Cortex of kidney (tissue), 1 donor: ENCODE data around the gene KIF17.
"Not testable (repeated sequence)": the region's sequence is repeated elsewhere in the genome, so short reads cannot be mapped to it uniquely, and the experiment has no call there.

Experiments
- DNase-seq: peaks from one replicate; lab custom pipeline; 2025; lab: John Stamatoyannopoulos, UW

The KIF17 gene

GRCh38 chr1:20686883-20687725 is 30.7 kb downstream of the KIF17 start:
- no peak for DNase-seq

GRCh38 chr1:20685741-20686140 is 32.1 kb downstream of the KIF17 start:
- no peak for DNase-seq

GRCh38 chr1:20685099-20685662 is 32.6 kb downstream of the KIF17 start:
- no peak for DNase-seq

- DNase-seq, result no peak
Measured at GRCh38 chr1:20684651-20685050, 33.2 kb downstream of the KIF17 start.

GRCh38 chr1:20684050-20684620 is 33.7 kb downstream of the KIF17 start:
- no peak for DNase-seq

GRCh38 chr1:20683614-20684013 is 34.2 kb downstream of the KIF17 start:
- no peak for DNase-seq

- DNase-seq, result no peak
Measured at GRCh38 chr1:20682571-20683236, 35.1 kb downstream of the KIF17 start.

GRCh38 chr1:20681999-20682398 is 35.8 kb downstream of the KIF17 start:
- DNase-seq, result no peak

- DNase-seq, result no peak
Measured at GRCh38 chr1:20680269-20680668, 37.5 kb downstream of the KIF17 start.

GRCh38 chr1:20678599-20678998 is 39.2 kb downstream of the KIF17 start:
- no peak for DNase-seq

GRCh38 chr1:20673626-20674025 is 44.2 kb downstream of the KIF17 start:
- not testable (repeated sequence) for DNase-seq

GRCh38 chr1:20672265-20672632 is 45.6 kb downstream of the KIF17 start:
- no peak for DNase-seq

GRCh38 chr1:20670936-20671335 is 46.9 kb downstream of the KIF17 start:
- DNase-seq, result no peak

- no peak for DNase-seq
Measured at GRCh38 chr1:20668581-20668980, 49.2 kb downstream of the KIF17 start.

GRCh38 chr1:20666804-20667203 is 51.0 kb downstream of the KIF17 start:
- DNase-seq, result no peak

- no peak for DNase-seq
Measured at GRCh38 chr1:20666146-20666545, 51.7 kb downstream of the KIF17 start.

GRCh38 chr1:20665726-20666125 is 52.1 kb downstream of the KIF17 start:
- no peak for DNase-seq

- no peak for DNase-seq
Measured at GRCh38 chr1:20663969-20664715, 53.7 kb downstream of the KIF17 start.

- no peak for DNase-seq
Measured at GRCh38 chr1:20663365-20663764, 54.4 kb downstream of the KIF17 start.

GRCh38 chr1:20662110-20662475 is 55.7 kb downstream of the KIF17 start:
- no peak for DNase-seq

- peak; percentile 75 for DNase-seq
Measured at GRCh38 chr1:20661207-20662109, 56.3 kb downstream of the KIF17 start, which contains the start of gene DDOST. DDOST (minus strand) TSS chr1:20661369; CDS start chr1:20661350, 19 bp downstream.
